HUES6 (cell line): Measurements from ENCODE around the gene TAX1BP3.

Experiments
- H3K27ac ChIP-seq: 2 replicates; pipeline ENCODE4 v1.7.0; 2013; ENCODE audit warnings: low read depth, mild to moderate bottlenecking, low read length, inconsistent platforms
- H3K27me3 ChIP-seq: 2 replicates; pipeline ENCODE4 v1.6.1; 2013; ENCODE audit warnings: low read length; ENCODE audit not compliant: control insufficient read depth, insufficient read depth
- H3K36me3 ChIP-seq: 2 replicates; pipeline ENCODE4 v1.6.1; 2013; ENCODE audit warnings: low read length; ENCODE audit not compliant: control insufficient read depth, insufficient read depth
- H3K4me1 ChIP-seq: 2 replicates; pipeline ENCODE4 v1.6.1; 2013; ENCODE audit warnings: low read length; ENCODE audit not compliant: control insufficient read depth, insufficient read depth
- H3K4me3 ChIP-seq: 2 replicates; pipeline ENCODE4 v1.5.1; 2013; ENCODE audit warnings: low read depth, low read length
- H3K9ac ChIP-seq: one replicate; pipeline ENCODE4 v1.6.1; 2013; ENCODE audit warnings: mild to moderate bottlenecking, low read length
- H3K9me3 ChIP-seq: 2 replicates; pipeline ENCODE4 v1.6.1; 2013; ENCODE audit warnings: low read depth, low read length; ENCODE audit not compliant: control insufficient read depth, insufficient read depth

Gene TAX1BP3

GRCh38 chr17:3641014-3641413 is 27.4 kb downstream of the TAX1BP3 start:
- H3K4me1 ChIP-seq = peaks cover 12% of the 10 kb centered on the region
- no peak overlapping the region for H3K4me3 ChIP-seq
- peaks cover 27% of the 10 kb centered on the region for H3K36me3 ChIP-seq
- H3K9me3 ChIP-seq = no peaks in the 10 kb centered on the region
- H3K27me3 ChIP-seq = no peaks in the 10 kb centered on the region
- no peak overlapping the region for H3K9ac ChIP-seq
- H3K27ac ChIP-seq = peak overlapping the region; percentile 62; the same call in 1 of the 2 replicates

GRCh38 chr17:3639981-3640596 is 28.3 kb downstream of the TAX1BP3 start:
- Histone ChIP-seq H3K27ac (0 out of 2 replicates have a peak overlapping the region, but pooled peaks have one; percentile 32), H3K9me3 (no peaks in the 10 kb centered on the region), H3K4me3 (no peak overlapping the region), H3K9ac (no peak overlapping the region), H3K27me3 (no peaks in the 10 kb centered on the region), H3K4me1 (peaks cover 12% of the 10 kb centered on the region), H3K36me3 (peaks cover 23% of the 10 kb centered on the region)

GRCh38 chr17:3636908-3637373 is 31.4 kb downstream of the TAX1BP3 start:
- H3K27me3 ChIP-seq = no peaks in the 10 kb centered on the region
- H3K27ac ChIP-seq = peak overlapping the region; percentile 95
- no peaks in the 10 kb centered on the region for H3K9me3 ChIP-seq
- peak overlapping the region; percentile 94 for H3K4me3 ChIP-seq
- H3K4me1 ChIP-seq = peaks cover 12% of the 10 kb centered on the region
- H3K36me3 ChIP-seq = peaks cover 23% of the 10 kb centered on the region
- H3K9ac ChIP-seq = peak overlapping the region; percentile 88

- H3K9me3 ChIP-seq = no peaks in the 10 kb centered on the region
- peak within 1 kb of the TSS; percentile 95 for H3K27ac ChIP-seq
- peaks cover 18% of the 10 kb centered on the region for H3K36me3 ChIP-seq
- peak within 1 kb of the TSS; percentile 88 for H3K9ac ChIP-seq
- no peaks in the 10 kb centered on the region for H3K27me3 ChIP-seq
- H3K4me1 ChIP-seq = peaks cover 12% of the 10 kb centered on the region
- H3K4me3 ChIP-seq = peak within 1 kb of the TSS; percentile 94
Observed at GRCh38 chr17:3636154-3636907, 32.0 kb downstream of the TAX1BP3 start, which contains the start of the genes CTNS and SHPK. TSS of gene CTNS (plus strand) at chr17:3636760. CDS start at chr17:3640207, 3,447 bp downstream. TSS of gene SHPK (minus strand) at chr17:3636250. CDS start at chr17:3636219, 31 bp downstream.

- peak overlapping the region; percentile 81 for H3K9ac ChIP-seq
- peak overlapping the region; percentile 94 for H3K4me3 ChIP-seq
- H3K36me3 ChIP-seq = peaks cover 24% of the 10 kb centered on the region
- peaks cover 7% of the 10 kb centered on the region for H3K4me1 ChIP-seq
- H3K9me3 ChIP-seq = no peaks in the 10 kb centered on the region
- no peaks in the 10 kb centered on the region for H3K27me3 ChIP-seq
- peak overlapping the region; percentile 95; the same call in 1 of the 2 replicates for H3K27ac ChIP-seq
Observed at GRCh38 chr17:3635474-3636153, 32.8 kb downstream of the TAX1BP3 start.

- H3K9me3 ChIP-seq = no peaks in the 10 kb centered on the region
- H3K4me3 ChIP-seq = no peak overlapping the region
- H3K27me3 ChIP-seq = no peaks in the 10 kb centered on the region
- no peak overlapping the region for H3K27ac ChIP-seq
- H3K36me3 ChIP-seq = peaks cover 45% of the 10 kb centered on the region
- no peaks in the 10 kb centered on the region for H3K4me1 ChIP-seq
- H3K9ac ChIP-seq = no peak overlapping the region
Observed at GRCh38 chr17:3632287-3632686, 36.1 kb downstream of the TAX1BP3 start.

GRCh38 chr17:3630781-3631180 is 37.6 kb downstream of the TAX1BP3 start:
- Histone ChIP-seq H3K27me3 (no peaks in the 10 kb centered on the region), H3K4me3 (no peak overlapping the region), H3K27ac (no peak overlapping the region), H3K9ac (no peak overlapping the region), H3K4me1 (no peaks in the 10 kb centered on the region), H3K36me3 (peaks cover 55% of the 10 kb centered on the region), H3K9me3 (no peaks in the 10 kb centered on the region)

GRCh38 chr17:3627769-3628167 is 40.6 kb downstream of the TAX1BP3 start:
- Histone ChIP-seq H3K36me3 (peaks cover 75% of the 10 kb centered on the region), H3K4me1 (no peaks in the 10 kb centered on the region), H3K27me3 (no peaks in the 10 kb centered on the region), H3K27ac (no peak overlapping the region), H3K4me3 (no peak overlapping the region), H3K9ac (no peak overlapping the region), H3K9me3 (no peaks in the 10 kb centered on the region)

- H3K4me3 ChIP-seq = no peak overlapping the region
- H3K27me3 ChIP-seq = no peaks in the 10 kb centered on the region
- peaks cover 75% of the 10 kb centered on the region for H3K36me3 ChIP-seq
- H3K4me1 ChIP-seq = no peaks in the 10 kb centered on the region
- H3K27ac ChIP-seq = no peak overlapping the region
- H3K9me3 ChIP-seq = no peaks in the 10 kb centered on the region
- H3K9ac ChIP-seq = no peak overlapping the region
Observed at GRCh38 chr17:3626831-3627768, 41.3 kb downstream of the TAX1BP3 start.

GRCh38 chr17:3622977-3623594 is 45.3 kb downstream of the TAX1BP3 start:
- H3K4me3 ChIP-seq = no peak overlapping the region
- H3K36me3 ChIP-seq = peaks cover 74% of the 10 kb centered on the region
- no peaks in the 10 kb centered on the region for H3K27me3 ChIP-seq
- no peaks in the 10 kb centered on the region for H3K4me1 ChIP-seq
- no peaks in the 10 kb centered on the region for H3K9me3 ChIP-seq
- H3K27ac ChIP-seq = no peak overlapping the region
- no peak overlapping the region for H3K9ac ChIP-seq
